ENCODE measurements around the gene TM9SF3.

Gene TM9SF3

GRCh38 chr10:96532523-96532922 lies 54.3 kb downstream of the TM9SF3 start:
- H3K4me3 ChIP-seq (ENCODE audit: low read depth, low read length), result no peak overlapping the region
- no peak for TF ChIP-seq CTCF (IDR thresholded peaks at IDR 0.05; ENCODE audit: low read depth, low read length)

DNA sequence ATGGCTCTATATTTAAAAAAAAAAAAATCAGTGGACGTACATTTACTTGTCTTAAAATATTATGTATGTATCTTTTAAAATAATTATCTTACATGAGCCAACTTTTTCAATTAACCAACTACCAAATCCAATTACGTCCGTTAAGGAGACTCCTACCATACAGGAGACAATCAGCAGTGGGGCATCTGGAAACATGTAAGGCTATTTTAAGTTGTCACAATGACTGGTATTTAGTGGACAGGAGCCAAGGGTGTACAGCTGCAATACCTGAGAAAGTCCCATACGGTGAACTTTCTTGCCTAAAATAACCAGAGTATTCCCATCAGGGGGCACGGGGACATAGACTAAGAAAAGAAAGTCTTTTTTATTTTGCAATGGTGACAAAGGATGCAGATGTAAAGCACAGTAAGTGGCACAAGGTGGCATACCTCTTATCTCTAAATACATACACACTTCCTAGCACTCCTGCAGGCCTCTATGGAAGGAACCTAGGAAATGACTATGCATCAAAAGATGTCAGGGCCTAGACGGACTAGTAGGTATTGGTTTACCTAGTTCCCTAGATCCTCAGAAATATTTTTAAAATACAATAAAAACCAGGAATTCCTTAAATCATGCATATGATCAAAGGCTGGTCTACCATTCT lies 57.1 kb downstream of the TM9SF3 start:
- no peak overlapping the region for H3K4me3 ChIP-seq (ENCODE audit: low read depth, low read length)
- no peak for TF ChIP-seq CTCF (IDR thresholded peaks at IDR 0.05; ENCODE audit: low read depth, low read length)

GRCh38 chr10:96524741-96525140 lies 62.1 kb downstream of the TM9SF3 start:
- TF ChIP-seq CTCF (IDR thresholded peaks at IDR 0.05; ENCODE audit: low read depth, low read length), result no peak
- no peak overlapping the region for H3K4me3 ChIP-seq (ENCODE audit: low read depth, low read length)

- H3K4me3 ChIP-seq (ENCODE audit: low read depth, low read length), result no peak overlapping the region
- no peak for TF ChIP-seq CTCF (IDR thresholded peaks at IDR 0.05; ENCODE audit: low read depth, low read length)
These were observed 69.5 kb downstream of the TM9SF3 start for GRCh38 chr10:96517284-96517683.

GRCh38 chr10:96516337-96516736 lies 70.5 kb downstream of the TM9SF3 start:
- no peak overlapping the region for H3K4me3 ChIP-seq (ENCODE audit: low read depth, low read length)
- no peak for TF ChIP-seq CTCF (IDR thresholded peaks at IDR 0.05; ENCODE audit: low read depth, low read length)

- TF ChIP-seq CTCF (IDR thresholded peaks at IDR 0.05; ENCODE audit: low read depth, low read length), result peak; percentile 47
- peak within 1 kb of the TSS; percentile 58 for H3K4me3 ChIP-seq (ENCODE audit: low read depth, low read length)
These were observed 72.9 kb downstream of the TM9SF3 start, which contains the start of gene TLL2 for GRCh38 chr10:96513698-96514561. Gene TLL2, minus strand, starts transcription at chr10:96513926. Its CDS starts 241 bp downstream, at chr10:96513685.

- TF ChIP-seq CTCF (IDR thresholded peaks at IDR 0.05; ENCODE audit: low read depth, low read length), result no peak
- H3K4me3 ChIP-seq (ENCODE audit: low read depth, low read length), result peak overlapping the region; percentile 58
These were observed 73.5 kb downstream of the TM9SF3 start for GRCh38 chr10:96513305-96513697.

All from WI38 (cell line).